HG03103 (cell line): Measurements from ENCODE around the gene SEMA4F.
"Not testable (repeated sequence)": the region's sequence is repeated elsewhere in the genome, so short reads cannot be mapped to it uniquely, and the experiment has no call there.

Experiments
- ATAC-seq: cut with Tn5 transposase; IDR thresholded peaks from one replicate; pipeline ENCODE4 v1.9.1; 2021; ENCODE audit warnings: low read depth; ENCODE audit not compliant: unreplicated experiment

Gene SEMA4F

GRCh38 chr2:74653985-74654882 lies at the start of gene SEMA4F:
SEMA4F (plus strand) TSS chr2:74654247; CDS start chr2:74654377, 130 bp downstream.
- peak; percentile 99 for ATAC-seq

GRCh38 chr2:74606927-74607326 lies 47.1 kb upstream of the SEMA4F start:
- ATAC-seq: no peak

- no peak for ATAC-seq
Measured at GRCh38 chr2:74617122-74617521, 36.9 kb upstream of the SEMA4F start.

- ATAC-seq: no peak
Measured at GRCh38 chr2:74618410-74619083, 35.5 kb upstream of the SEMA4F start.

- ATAC-seq: no peak
Measured at GRCh38 chr2:74619651-74620297, 34.3 kb upstream of the SEMA4F start.

GRCh38 chr2:74620671-74621070 lies 33.4 kb upstream of the SEMA4F start:
- ATAC-seq: no peak

GRCh38 chr2:74625658-74626425 lies 28.2 kb upstream of the SEMA4F start:
- no peak for ATAC-seq

- no peak for ATAC-seq
Measured at GRCh38 chr2:74628538-74629105, 25.4 kb upstream of the SEMA4F start.

- not testable (repeated sequence) for ATAC-seq
Measured at GRCh38 chr2:74630454-74630853, 23.6 kb upstream of the SEMA4F start.

GRCh38 chr2:74632209-74632938 lies 21.7 kb upstream of the SEMA4F start:
- ATAC-seq: no peak

- no peak for ATAC-seq
Measured at GRCh38 chr2:74632939-74633312, 21.1 kb upstream of the SEMA4F start.

GRCh38 chr2:74639550-74639949 lies 14.5 kb upstream of the SEMA4F start:
- ATAC-seq: no peak

- ATAC-seq: no peak
Measured at GRCh38 chr2:74645344-74645743, 8.7 kb upstream of the SEMA4F start.

GRCh38 chr2:74646201-74646600 lies 7.8 kb upstream of the SEMA4F start:
- no peak for ATAC-seq

- no peak for ATAC-seq
Measured at GRCh38 chr2:74646834-74647482, 7.1 kb upstream of the SEMA4F start.

GRCh38 chr2:74648009-74648443 lies 6.0 kb upstream of the SEMA4F start, which contains the start of gene M1AP:
M1AP (minus strand) TSS chr2:74648330; CDS start chr2:74640275, 8,055 bp downstream.
- ATAC-seq: no peak

GRCh38 chr2:74653589-74653984 lies 460 bp upstream of the SEMA4F start:
- ATAC-seq: peak; percentile 17

GRCh38 chr2:74655579-74655978 lies 1.5 kb downstream of the SEMA4F start:
- no peak for ATAC-seq

- ATAC-seq: no peak
Measured at GRCh38 chr2:74658516-74658915, 4.5 kb downstream of the SEMA4F start.
